Measurements from ENCODE around the gene LATS2. TPM values are rescaled to one million over a fixed set of nuclear protein-coding genes. Genes with fewer than 3 reads are reported as not detected.

Gene LATS2
- polyA plus RNA-seq (ENCODE audit: insufficient read length in 4 of 4), result 10 to 100 TPM; 23.6 to 28.3 (median 25.9) TPM

- peak in 3 of 4 donors; percentile 84 to 90 (median 89) for DNase-seq (ENCODE audit: low read depth in 4 of 4, low spot score in 2 of 4)
These were observed at the start of gene LATS2 for GRCh38 chr13:21061029-21061763. Gene LATS2 (minus strand): TSS chr13:21061586. CDS start chr13:21046026, 15,560 bp downstream.

GRCh38 chr13:21109168-21109567, 47.8 kb upstream of the LATS2 start:
- no peak for DNase-seq (ENCODE audit: low read depth in 4 of 4, low spot score in 2 of 4)

- DNase-seq (ENCODE audit: low read depth in 4 of 4, low spot score in 2 of 4), result no peak
These were observed 44.7 kb upstream of the LATS2 start for GRCh38 chr13:21106089-21106488.

GRCh38 chr13:21104199-21105019, 43.0 kb upstream of the LATS2 start:
- DNase-seq (ENCODE audit: low read depth in 4 of 4, low spot score in 2 of 4), result no peak

- no peak for DNase-seq (ENCODE audit: low read depth in 4 of 4, low spot score in 2 of 4)
These were observed 40.6 kb upstream of the LATS2 start for GRCh38 chr13:21101865-21102576.

GRCh38 chr13:21100994-21101757, 39.8 kb upstream of the LATS2 start:
- no peak for DNase-seq (ENCODE audit: low read depth in 4 of 4, low spot score in 2 of 4)

GRCh38 chr13:21100211-21100610, 38.8 kb upstream of the LATS2 start:
- no peak for DNase-seq (ENCODE audit: low read depth in 4 of 4, low spot score in 2 of 4)

- DNase-seq (ENCODE audit: low read depth in 4 of 4, low spot score in 2 of 4), result no peak
These were observed 33.9 kb upstream of the LATS2 start for GRCh38 chr13:21095311-21095710.

GRCh38 chr13:21089830-21090229, 28.4 kb upstream of the LATS2 start:
- no peak for DNase-seq (ENCODE audit: low read depth in 4 of 4, low spot score in 2 of 4)

GRCh38 chr13:21088534-21088933, 27.1 kb upstream of the LATS2 start:
- no peak for DNase-seq (ENCODE audit: low read depth in 4 of 4, low spot score in 2 of 4)

GRCh38 chr13:21086929-21087328, 25.5 kb upstream of the LATS2 start:
- DNase-seq (ENCODE audit: low read depth in 4 of 4, low spot score in 2 of 4), result no peak

- no peak for DNase-seq (ENCODE audit: low read depth in 4 of 4, low spot score in 2 of 4)
These were observed 20.5 kb upstream of the LATS2 start for GRCh38 chr13:21081926-21082325.

GRCh38 chr13:21080593-21080891, 19.2 kb upstream of the LATS2 start:
- no peak for DNase-seq (ENCODE audit: low read depth in 4 of 4, low spot score in 2 of 4)

GRCh38 chr13:21079761-21080592, 18.6 kb upstream of the LATS2 start:
- no peak for DNase-seq (ENCODE audit: low read depth in 4 of 4, low spot score in 2 of 4)

GRCh38 chr13:21079221-21079620, 17.8 kb upstream of the LATS2 start:
- DNase-seq (ENCODE audit: low read depth in 4 of 4, low spot score in 2 of 4), result no peak

- no peak for DNase-seq (ENCODE audit: low read depth in 4 of 4, low spot score in 2 of 4)
These were observed 17.1 kb upstream of the LATS2 start for GRCh38 chr13:21078501-21078900.

- DNase-seq (ENCODE audit: low read depth in 4 of 4, low spot score in 2 of 4), result no peak
These were observed 16.5 kb upstream of the LATS2 start for GRCh38 chr13:21077788-21078353.

- no peak for DNase-seq (ENCODE audit: low read depth in 4 of 4, low spot score in 2 of 4)
These were observed 15.8 kb upstream of the LATS2 start for GRCh38 chr13:21077076-21077787.

GRCh38 chr13:21076253-21076652, 14.9 kb upstream of the LATS2 start:
- no peak for DNase-seq (ENCODE audit: low read depth in 4 of 4, low spot score in 2 of 4)
